Activated CD4-positive, alpha-beta T cell treated with anti-CD3 and anti-CD28 coated beads for 1 hour (primary cell): Measurements from ENCODE around the gene MYL11.

Source experiments
- DNase-seq: peaks from one replicate; pipeline ENCODE4 v3.0.0-alpha.2; 2020

MYL11 gene

DNA sequence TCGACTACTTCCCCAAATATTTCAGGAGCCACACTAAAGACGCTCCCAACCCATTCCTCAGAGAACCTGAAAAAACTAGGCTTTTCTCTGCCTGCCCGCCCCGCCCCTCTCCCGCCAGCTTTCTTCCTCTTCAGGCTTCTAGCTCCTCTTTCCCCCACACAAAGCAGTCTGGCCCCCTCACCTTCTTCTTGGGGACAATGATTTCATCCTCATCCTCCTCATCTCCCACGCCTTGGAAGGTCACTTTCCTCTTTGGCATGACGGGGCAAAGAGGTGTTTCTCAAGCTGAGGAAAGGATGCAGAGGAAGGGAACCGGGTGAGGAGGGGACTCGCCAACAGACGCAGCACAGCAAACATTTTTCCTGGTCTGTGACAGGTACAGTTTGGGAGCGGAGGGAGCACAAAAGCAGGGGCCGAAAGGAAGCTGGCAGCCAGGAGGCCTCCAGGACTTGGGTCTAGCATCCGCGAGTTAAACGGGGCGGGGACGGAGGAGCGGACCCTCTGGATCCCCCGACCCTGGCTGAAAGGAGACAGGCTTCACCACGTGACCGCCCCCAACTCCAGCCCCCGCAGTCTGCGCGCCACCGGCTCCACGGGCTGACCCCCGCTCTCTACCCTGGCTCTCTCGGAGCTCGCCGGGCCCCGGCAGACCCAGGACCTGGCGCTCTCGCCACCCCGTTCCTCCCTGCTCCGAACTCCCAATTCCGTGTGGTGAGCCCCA is 20.0 kb upstream of the MYL11 start:
- no peak for DNase-seq

DNA sequence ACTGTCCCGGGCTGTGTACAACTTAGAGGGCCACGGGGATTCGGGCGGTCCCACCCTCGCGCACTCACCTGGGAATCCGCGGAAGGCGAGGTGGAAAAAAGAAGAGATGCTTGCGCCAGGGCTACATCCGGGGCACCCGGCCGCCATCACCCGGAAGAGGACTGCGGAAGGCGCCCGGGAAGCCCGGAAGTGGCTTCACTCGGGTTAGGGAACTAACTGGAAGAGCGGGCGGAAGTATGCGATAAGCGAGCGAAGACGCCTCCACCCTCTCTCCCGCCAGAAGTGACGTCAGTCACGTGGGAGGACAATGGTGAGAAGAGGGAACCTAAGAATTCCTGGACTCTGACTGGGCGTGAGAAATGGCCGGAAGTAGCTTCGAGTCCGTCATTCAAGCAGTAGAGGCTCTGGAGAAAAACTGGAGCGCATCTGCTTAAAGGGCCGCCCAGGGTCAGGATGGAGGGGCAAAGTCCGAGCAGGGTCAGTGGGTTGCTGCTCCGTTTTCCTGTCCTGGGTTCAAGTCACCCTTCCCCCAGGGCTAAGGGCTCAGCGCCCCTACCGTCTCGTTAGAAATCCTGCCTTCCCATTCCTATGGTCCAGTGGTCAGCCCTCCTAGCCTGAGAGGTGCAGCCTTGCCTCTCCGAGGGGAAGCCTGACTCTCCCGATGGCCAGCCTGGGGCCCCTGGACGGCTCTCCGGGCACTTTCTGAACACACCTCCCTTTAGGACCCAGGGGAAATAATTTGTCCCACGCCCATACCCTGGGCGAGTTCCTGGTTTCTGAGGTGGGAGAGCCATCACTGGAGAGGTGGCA is 19.3 kb upstream of the MYL11 start, which contains the start of gene CD2BP2:
CD2BP2 (minus strand) TSS at position 165 of the 810 bp plus-strand sequence. CDS start 627 bp downstream, outside the sequence.
- peak; percentile 81 for DNase-seq

GRCh38 chr16:30355954-30356308 is 18.7 kb upstream of the MYL11 start:
- no peak for DNase-seq

- DNase-seq: no peak
Measured at GRCh38 chr16:30356401-30357084, 18.1 kb upstream of the MYL11 start.

- DNase-seq: no peak
Measured at GRCh38 chr16:30357085-30357714, 17.4 kb upstream of the MYL11 start.

- no peak for DNase-seq
Measured at GRCh38 chr16:30357715-30358576, 16.7 kb upstream of the MYL11 start.

DNA sequence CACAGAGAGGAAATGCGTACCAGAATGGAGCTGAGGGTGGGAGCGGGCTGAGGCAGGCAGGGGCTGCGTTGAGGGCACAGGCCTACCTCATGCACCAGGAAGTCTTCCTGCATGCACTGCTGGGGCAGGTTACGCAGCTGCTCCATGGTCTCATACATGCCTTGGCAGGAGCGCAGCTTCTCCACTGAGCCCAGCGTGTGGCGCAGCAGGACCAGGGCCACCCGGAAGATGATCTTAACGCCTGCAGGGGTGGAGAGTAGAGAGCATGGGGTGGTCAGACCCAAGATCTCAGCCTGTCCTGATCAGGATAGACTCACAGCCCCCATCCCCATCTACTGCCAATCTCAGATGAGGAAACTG is 16.0 kb upstream of the MYL11 start:
- no peak for DNase-seq

GRCh38 chr16:30358990-30359870 is 15.4 kb upstream of the MYL11 start:
- DNase-seq: no peak

GRCh38 chr16:30359871-30360170 is 14.8 kb upstream of the MYL11 start:
- no peak for DNase-seq

DNA sequence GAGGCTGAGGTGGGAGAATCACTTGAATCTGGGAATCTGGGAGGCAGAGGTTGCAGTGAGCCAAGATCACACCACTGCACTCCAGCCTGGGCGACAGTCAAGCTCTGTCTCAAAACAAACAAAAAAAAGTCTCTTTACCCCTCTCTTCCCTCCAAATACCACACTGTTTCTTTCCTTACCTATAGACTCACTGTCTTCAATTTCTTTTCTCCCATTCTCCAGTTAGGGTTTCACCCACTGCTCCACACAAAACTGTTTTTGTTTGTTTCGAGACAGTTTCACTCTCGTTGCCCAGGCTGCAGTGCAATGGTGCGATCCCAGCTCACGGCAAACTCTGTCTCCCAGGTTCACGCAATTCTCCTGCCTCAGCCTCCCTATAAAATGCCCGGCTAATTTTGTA is 13.4 kb upstream of the MYL11 start:
- no peak for DNase-seq

DNA sequence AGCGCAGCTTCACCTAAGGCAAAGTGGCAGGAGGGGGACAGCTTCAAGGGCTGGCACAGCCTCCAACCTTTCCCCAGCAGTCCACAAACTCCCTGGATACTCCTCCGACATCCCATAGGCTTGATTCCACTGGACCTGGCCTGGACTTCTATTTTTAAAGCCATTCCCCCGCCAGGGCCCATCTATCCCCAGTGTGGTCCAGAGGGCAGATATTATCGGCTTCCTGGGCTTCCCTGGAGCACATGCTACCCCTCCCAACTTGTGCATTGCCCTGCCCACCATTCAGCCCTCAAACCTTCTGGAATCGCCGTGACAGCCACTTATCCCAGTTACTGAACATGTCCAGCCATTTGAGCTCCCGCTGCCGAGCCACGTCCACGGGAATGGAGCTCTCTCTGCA is 9.4 kb upstream of the MYL11 start:
- no peak for DNase-seq

DNA sequence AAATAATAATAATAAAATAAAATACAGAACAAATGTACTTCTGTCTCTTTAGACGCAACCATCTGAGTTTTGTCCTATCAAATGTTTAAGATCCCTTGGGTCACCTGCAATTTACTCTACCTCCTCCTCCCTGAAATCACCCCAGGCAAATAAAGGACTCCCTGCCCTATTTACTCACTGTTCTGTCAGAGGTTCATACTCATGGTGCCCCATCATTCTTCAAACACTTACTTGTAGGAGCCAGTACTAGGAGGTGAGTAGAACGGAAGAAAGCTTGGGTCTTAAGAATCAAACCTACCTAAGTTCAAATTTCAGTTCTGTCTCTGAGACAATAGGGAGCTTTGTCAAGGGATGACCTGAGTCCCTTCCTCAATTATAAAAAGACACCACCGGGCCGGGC is 8.1 kb upstream of the MYL11 start:
- no peak for DNase-seq

DNA sequence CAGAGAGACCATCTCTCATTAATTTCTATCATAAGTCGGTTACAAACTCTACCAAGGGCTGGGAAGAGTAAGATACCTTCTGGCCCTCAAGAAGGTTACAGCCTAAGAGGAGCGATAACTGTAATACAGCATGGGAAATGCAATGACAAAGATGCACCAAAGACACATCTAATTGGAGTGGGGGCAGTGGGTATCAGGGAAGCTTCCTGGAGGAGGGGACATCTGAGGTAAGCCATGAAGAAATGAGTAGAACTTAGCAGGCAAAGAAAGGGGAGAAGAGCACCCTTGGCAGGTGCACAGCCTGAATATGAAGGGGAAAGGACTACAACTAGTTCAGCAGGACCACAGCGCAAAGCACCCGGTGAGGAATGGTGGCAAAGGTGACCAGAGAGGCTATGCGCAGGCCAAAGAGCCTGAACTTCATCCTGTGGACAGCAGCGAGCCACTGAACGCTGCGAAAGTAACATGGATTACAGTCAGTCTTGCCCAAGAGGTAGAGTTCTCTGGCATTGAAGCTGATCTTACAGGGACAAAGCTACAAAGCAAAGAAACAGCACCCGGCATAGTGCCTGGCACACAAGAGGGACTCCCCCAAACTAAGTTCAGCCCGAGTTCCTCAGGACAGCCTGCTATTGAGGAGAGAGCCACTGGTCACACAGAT is 7.1 kb upstream of the MYL11 start:
- DNase-seq: no peak

- DNase-seq: no peak
Measured at GRCh38 chr16:30368122-30368791, 6.3 kb upstream of the MYL11 start.

DNA sequence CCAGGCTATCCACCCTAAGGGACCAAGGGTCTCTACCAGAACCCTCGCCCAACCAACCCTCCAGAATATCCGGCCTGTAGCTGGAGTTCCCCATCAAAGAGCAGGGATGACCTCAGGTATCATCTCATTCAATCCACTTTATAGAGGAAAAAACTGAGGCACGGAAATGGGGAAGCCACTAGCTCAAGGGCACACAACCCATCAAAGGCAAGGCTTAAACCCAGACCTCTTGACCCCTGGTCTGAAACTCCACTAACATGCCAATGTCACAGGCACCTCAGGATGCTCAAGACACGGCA is 5.9 kb upstream of the MYL11 start:
- DNase-seq: no peak

GRCh38 chr16:30369091-30369937 is 5.3 kb upstream of the MYL11 start:
- DNase-seq: no peak

DNA sequence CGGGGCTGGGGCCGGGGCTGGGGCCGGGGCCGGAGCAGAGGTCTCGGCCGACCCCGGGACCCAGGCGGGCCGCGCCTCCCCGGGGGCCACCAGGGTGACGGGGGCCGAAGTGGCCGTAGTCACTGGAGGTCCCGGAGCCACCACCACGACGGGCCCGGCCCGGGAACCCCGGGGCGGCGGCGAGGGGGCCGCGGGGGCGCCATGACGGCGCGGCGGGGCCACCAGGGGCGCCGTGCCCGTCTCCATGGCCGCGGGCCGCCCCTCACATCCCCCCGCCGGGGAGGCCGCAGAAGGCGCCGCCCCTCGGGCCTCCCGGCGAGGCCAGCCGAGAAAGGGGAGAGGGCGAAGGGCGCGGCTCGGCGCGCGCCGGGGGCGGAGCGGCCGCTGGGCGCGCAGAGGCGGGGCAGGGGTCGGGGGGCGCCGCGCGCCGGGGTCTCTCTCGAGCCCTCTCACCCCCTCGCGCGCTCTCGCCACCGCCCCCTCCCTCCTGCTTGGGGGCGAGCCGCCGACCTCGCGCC is 4.6 kb upstream of the MYL11 start:
- DNase-seq: no peak

DNA sequence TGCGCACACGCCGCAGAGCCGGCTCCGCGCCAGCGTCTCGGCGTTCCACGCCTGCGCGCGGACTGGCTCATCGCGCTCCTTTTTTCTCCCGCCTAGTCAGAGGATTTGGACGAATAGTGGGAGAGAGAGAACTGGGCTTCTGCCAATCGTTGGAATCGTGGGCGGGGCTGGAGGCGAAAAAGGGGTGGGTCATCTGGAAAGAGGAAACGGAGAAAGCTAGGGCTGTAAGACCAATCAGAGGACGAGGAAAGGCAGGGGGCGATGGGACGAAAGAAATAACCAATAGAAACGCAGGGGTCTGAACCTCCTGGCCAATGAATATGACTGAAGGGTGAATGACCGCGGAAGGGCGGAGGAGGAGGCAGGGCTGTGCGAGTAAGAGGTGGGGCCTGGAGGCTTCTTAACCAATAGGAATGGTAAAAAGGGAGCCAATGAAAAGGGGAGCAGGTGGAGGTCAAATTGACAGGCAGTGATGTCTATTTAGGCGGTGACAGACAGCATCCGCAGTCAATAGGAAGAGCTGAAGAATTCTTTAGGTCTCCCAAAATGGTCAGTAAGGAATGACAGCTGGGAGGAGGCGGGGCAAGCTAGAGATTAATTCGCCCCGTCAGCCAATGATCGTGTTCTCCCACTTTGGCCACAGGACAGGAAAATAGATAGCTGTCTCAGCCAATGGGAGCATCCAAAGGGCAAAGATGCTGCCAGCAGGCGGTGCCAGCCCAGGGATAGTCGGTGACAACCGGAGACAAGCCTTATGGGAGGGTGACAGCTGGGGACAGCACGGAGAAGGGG is 4.0 kb upstream of the MYL11 start, which contains the start of gene TBC1D10B:
TBC1D10B (minus strand) TSS at position 39 of the 792 bp plus-strand sequence. CDS start 311 bp downstream, outside the sequence.
- DNase-seq: peak; percentile 98
